Sigmoid colon (tissue), 7 donors: ENCODE results near the gene PDHB. TPM values are rescaled to one million over a fixed set of nuclear protein-coding genes. Genes with fewer than 3 reads are reported as not detected.
A peak's percentile ranks its signal among the peaks of the same experiment; 100 is the strongest.

ENCODE experiments used
- DNase-seq: peaks from one replicate; pipeline ENCODE4 v3.0.0-alpha.2; 2019
- H3K27ac ChIP-seq, 4 donors: fragments of 200-600 bp; sonication (generic); one replicate each; pipeline ENCODE4 v1.5.1; 2016 to 2019; ENCODE audit warnings: mild to moderate bottlenecking in 1 of 4
- H3K27me3 ChIP-seq, 3 donors: fragments of 200-600 bp; sonication (generic); one replicate each; pipeline ENCODE4 v1.5.1; 2019; ENCODE audit warnings: mild to moderate bottlenecking in 1 of 3
- H3K36me3 ChIP-seq, 4 donors: fragments of 200-600 bp; sonication (generic); one replicate each; pipeline ENCODE4 v1.5.1; 2016 to 2019
- H3K4me1 ChIP-seq, 4 donors: fragments of 200-600 bp; sonication (generic); one replicate each; pipeline ENCODE4 v1.5.1; 2017 to 2019
- H3K4me3 ChIP-seq, 4 donors: fragments of 200-600 bp; sonication (generic); one replicate each; pipeline ENCODE4 v1.5.1; 2017 to 2019; ENCODE audit warnings: mild to moderate bottlenecking in 2 of 4, moderate library complexity in 1 of 4
- H3K9me3 ChIP-seq, 4 donors: fragments of 200-600 bp in 3 of 4; sonication (generic) in 3 of 4; one replicate each; pipeline versions ENCODE4 v1.5.1 to v1.6.1; 2013 to 2019
- EP300 ChIP-seq, 4 donors: sonication (generic); formaldehyde crosslinking; IDR thresholded peaks; one replicate each; pipeline ENCODE4 v1.6.1; 2017; ENCODE audit warnings: antibody characterized with exemption in 4 of 4
- POLR2A ChIP-seq, 2 donors: fragments of 450-650 bp; IDR thresholded peaks; one replicate each; pipeline ENCODE4 v1.6.1; 2016; ENCODE audit warnings: antibody characterized with exemption in 2 of 2, mild to moderate bottlenecking in 2 of 2, moderate library complexity in 2 of 2
- POLR2AphosphoS5 ChIP-seq, 4 donors: sonication (generic); formaldehyde crosslinking; IDR thresholded peaks; one replicate each; pipeline ENCODE4 v1.6.1; 2017; ENCODE audit warnings: antibody characterized with exemption in 4 of 4
- WGBS, 2 donors: extraction: QIAGEN DNeasy Blood & Tissue Kit; methylation state at CpG; one replicate each; pipeline ENCODE4 v1.1.7; 2013; 5-methylcytosine and 5-hydroxymethylcytosine counted together
- intact Hi-C: fragments of 100-400 bp; cut with DNase I; formaldehyde crosslinking; loops from one replicate; pipeline ENCODE4 v1.15.1; 2023
- polyA plus RNA-seq, 3 donors: library from polyadenylated mRNA; stranded (reverse); fragments of 200-250 nt; gene quantifications; one replicate each; pipeline ENCODE4 v1.2.3, GENCODE V29; 2013
- total RNA-seq, 4 donors: library from RNA; depleted of rRNA; stranded (reverse); fragments of >200 nt; gene quantifications; one replicate each; pipeline ENCODE4 v1.1.0, GENCODE V29; 2016
- TF ChIP-seq, protein P1 (sequence below), 4 experiments: fragments of 450-650 bp in 3 of 4; fragments of 200-600 bp in 1 of 4; IDR thresholded peaks; one replicate each; pipeline ENCODE4 v1.5.1; 2016 to 2019; ENCODE audit warnings: antibody characterized with exemption in 4 of 4, mild to moderate bottlenecking in 3 of 4, moderate library complexity in 2 of 4
- donor health status: healthy with polysubstance abuse.
- donor health status: Bipolar disorder and iron deficiency.
- donor health status: healthy.

Gene PDHB
- total and polyA plus RNA-seq, 7 donors, result 69.4 to 120 (median 100) TPM

DNA sequence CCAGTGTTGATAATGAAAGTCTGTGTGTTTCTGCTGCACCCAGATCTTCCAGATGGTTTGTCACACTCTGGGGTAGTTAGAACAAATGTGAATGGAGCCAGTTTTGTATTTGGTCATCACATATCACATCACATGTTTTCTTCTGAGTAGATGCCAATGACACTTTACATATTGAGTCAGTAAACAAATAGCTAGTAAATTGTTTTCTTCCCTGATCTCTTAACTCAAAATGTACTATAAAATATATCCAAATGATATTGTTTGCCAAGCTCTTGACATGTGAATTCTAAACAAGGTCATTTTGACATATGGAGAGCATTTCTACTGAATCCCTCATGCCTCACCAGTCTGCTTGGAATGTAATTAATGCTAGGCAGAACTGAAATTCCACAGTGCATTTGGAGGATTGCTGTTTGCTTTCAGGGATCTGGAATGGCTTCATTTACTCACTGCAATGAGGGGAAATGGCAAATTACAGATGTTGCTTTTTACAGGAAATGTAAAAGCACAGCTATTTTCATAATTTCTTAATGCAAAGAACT is 45.0 kb downstream of the PDHB start:
- peak overlapping the region; percentile 55 to 78 (median 64) for H3K27ac ChIP-seq
- intact Hi-C loops, result no loop called here
- no peaks in the 10 kb centered on the region for H3K9me3 ChIP-seq
- TF ChIP-seq POLR2A (IDR thresholded peaks at IDR 0.05) (no peak), POLR2AphosphoS5 (IDR thresholded peaks at IDR 0.05) (peak in 2 of 4 donors; percentile 14 to 27)
- peaks cover 0 to 73% (median 62%) of the 10 kb centered on the region in 4 donors for H3K4me1 ChIP-seq
- DNase-seq, result no peak
- H3K36me3 ChIP-seq, result peaks cover 0 to 11% (median 0%) of the 10 kb centered on the region in 4 donors
- H3K4me3 ChIP-seq, result no peak overlapping the region
- H3K27me3 ChIP-seq, result no peaks in the 10 kb centered on the region

DNA sequence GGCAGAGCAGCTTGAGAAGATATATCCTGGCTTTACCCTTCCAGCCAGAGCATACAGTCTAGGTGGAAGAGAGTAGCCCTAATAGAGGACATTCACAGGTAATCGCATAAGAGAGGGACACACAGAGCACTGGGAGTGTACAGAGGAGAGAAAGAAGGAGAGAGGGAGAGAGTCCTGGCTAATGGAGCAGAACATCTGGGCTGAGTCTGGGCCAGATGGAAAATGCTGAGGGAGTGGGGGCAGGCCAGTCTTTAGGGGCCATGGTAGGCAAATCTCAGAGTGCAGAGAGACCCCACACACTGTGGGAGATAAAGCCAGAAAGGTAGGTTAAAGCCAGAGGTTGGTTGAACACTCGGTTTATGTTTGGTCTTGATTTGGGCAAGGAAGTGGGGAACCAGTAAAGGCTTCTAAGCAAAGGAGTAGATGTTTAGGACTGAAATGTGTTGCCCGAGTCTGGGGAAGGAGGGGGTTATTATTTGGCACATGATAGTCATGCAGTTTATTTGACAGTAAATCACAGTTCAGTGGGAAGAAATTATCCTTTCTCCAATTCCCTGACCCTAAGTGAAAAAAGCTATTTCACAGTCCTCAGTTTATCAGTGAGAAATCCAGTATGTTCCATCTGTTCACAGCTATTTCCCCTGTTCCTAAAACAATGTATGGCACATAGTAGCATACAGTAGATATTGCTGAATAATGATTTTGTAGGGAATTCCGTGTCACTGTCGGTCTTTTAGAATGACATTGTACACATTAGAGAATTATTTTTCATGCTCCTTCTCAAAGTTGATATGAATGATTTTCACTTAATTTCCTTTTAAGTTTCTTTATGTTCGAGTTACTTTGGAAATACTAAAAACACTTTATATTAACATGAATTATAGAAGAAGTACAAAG is 45.7 kb downstream of the PDHB start:
- Histone ChIP-seq H3K36me3 (peaks cover 0 to 5% (median 0%) of the 10 kb centered on the region in 4 donors), H3K4me1 (peaks cover 0 to 79% (median 65%) of the 10 kb centered on the region in 4 donors), H3K4me3 (no peak overlapping the region), H3K27ac (peak overlapping the region; percentile 61 to 78 (median 64)), H3K27me3 (no peaks in the 10 kb centered on the region), H3K9me3 (no peaks in the 10 kb centered on the region)
- intact Hi-C loops, result no loop called here
- TF ChIP-seq POLR2A (IDR thresholded peaks at IDR 0.05), result no peak
- TF ChIP-seq, protein P1, sequence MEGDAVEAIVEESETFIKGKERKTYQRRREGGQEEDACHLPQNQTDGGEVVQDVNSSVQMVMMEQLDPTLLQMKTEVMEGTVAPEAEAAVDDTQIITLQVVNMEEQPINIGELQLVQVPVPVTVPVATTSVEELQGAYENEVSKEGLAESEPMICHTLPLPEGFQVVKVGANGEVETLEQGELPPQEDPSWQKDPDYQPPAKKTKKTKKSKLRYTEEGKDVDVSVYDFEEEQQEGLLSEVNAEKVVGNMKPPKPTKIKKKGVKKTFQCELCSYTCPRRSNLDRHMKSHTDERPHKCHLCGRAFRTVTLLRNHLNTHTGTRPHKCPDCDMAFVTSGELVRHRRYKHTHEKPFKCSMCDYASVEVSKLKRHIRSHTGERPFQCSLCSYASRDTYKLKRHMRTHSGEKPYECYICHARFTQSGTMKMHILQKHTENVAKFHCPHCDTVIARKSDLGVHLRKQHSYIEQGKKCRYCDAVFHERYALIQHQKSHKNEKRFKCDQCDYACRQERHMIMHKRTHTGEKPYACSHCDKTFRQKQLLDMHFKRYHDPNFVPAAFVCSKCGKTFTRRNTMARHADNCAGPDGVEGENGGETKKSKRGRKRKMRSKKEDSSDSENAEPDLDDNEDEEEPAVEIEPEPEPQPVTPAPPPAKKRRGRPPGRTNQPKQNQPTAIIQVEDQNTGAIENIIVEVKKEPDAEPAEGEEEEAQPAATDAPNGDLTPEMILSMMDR (IDR thresholded peaks at IDR 0.05), result no peak
- TF ChIP-seq POLR2AphosphoS5 (IDR thresholded peaks at IDR 0.05), result no peak
- TF ChIP-seq EP300 (IDR thresholded peaks at IDR 0.05), result no peak
- 74 to 77% methylated on average over 6 of the region's 6 CpGs for whole genome bisulfite sequencing, 2 donors
- no peak for DNase-seq

DNA sequence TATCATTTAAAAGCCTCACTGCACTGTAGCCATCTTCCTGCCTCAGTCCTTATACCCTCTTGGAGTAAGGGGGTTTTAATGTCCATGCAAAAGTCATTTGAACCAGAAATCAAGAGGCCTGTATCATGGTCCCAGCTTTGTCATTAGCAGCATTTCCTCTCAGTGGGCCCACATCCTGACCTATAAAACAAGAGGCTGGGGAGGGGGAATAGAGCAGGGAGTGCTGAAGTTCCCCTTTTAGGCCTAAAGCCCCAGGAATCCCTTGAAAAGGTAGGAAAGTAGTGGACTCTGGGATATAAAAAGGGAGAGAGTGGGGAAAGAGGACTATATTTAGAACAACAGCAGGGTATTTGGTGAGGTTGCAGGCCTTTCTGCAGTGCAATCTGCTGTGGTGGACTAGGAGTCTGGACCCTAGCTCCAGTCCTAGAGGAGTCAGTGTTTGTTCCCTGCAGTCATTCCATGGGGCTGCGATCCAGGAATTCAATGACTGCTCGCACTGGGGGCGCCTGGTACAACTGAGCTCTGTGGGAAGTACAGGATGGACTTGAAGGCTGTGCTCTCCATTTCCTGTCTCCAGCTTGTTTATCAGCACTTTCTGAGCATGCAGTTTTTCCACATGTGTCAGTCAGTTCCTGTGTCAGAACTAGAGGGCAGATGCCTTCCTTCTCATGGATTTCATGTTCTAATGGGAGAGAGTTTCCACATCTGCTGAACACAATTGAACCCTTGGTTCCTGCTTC is 46.8 kb downstream of the PDHB start:
- intact Hi-C loops, result no loop called here
- WGBS, 2 donors, result 69 to 85% methylated on average over 3 of the region's 3 CpGs
- peak overlapping the region; percentile 61 to 78 (median 64) for H3K27ac ChIP-seq
- no peak for DNase-seq
- peaks cover 0 to 4% (median 0%) of the 10 kb centered on the region in 4 donors for H3K36me3 ChIP-seq
- no peaks in the 10 kb centered on the region for H3K9me3 ChIP-seq
- H3K4me3 ChIP-seq, result no peak overlapping the region
- TF ChIP-seq POLR2A (IDR thresholded peaks at IDR 0.05) (no peak), POLR2AphosphoS5 (IDR thresholded peaks at IDR 0.05) (peak in 2 of 4 donors; percentile 24), EP300 (IDR thresholded peaks at IDR 0.05) (no peak)
- TF ChIP-seq, protein P1 (IDR thresholded peaks at IDR 0.05), result no peak
- H3K4me1 ChIP-seq, result peaks cover 0 to 69% (median 57%) of the 10 kb centered on the region in 4 donors
- H3K27me3 ChIP-seq, result no peaks in the 10 kb centered on the region

DNA sequence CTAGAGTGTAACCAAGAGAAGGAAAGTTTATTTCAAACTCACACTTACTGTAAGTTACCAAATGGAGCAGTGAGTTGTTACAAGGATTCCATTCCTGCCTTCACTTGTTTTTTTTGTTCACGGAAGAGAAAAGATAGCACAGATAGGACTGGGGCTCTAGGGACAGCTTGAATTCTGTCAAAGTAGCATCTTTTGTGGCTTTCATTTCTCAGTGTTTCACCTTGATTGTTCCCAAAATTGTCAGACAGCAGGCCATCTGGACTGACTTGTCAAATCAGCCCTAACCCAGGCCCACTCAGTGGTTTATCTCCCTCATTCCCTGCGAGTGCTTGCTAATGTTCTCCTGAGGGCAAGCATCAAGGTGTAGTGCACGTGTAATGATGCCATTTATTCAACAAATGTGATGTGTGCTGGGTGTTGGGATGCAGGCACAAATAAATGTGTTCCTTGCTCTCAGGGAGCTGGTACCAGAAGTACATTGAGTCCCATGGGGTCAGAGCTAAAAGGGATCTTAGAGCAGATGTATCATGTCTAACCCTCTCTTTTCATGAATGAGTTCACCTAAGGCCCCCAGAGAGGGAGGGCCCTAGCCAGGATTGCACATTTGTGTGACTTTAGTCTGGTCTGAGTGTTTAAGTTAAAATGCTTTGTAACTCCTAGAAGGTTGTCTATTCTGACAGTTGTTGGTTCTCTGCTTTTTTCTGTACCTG is 49.1 kb downstream of the PDHB start:
- peak overlapping the region in 3 of 4 donors; percentile 9 to 56 (median 50) for H3K27ac ChIP-seq

More for the DNA sequence above, 49.1 kb downstream of the PDHB start:
- TF ChIP-seq EP300 (IDR thresholded peaks at IDR 0.05), result no peak
- TF ChIP-seq, protein P1 (IDR thresholded peaks at IDR 0.05), result no peak
- TF ChIP-seq POLR2A (IDR thresholded peaks at IDR 0.05), result no peak
- TF ChIP-seq POLR2AphosphoS5 (IDR thresholded peaks at IDR 0.05), result no peak
- Histone ChIP-seq H3K9me3 (no peaks in the 10 kb centered on the region), H3K4me1 (peaks cover 0 to 54% (median 44%) of the 10 kb centered on the region in 4 donors), H3K4me3 (no peak overlapping the region), H3K27me3 (no peaks in the 10 kb centered on the region), H3K36me3 (no peaks in the 10 kb centered on the region)
- WGBS, 2 donors, result 85 to 88% methylated on average over 3 of the region's 3 CpGs
- intact Hi-C loops, result no loop called here
- DNase-seq, result no peak
